ENCODE data around the gene PLPPR5.
A peak's percentile ranks its signal among the peaks of the same experiment; 100 is the strongest.
"Not testable (repeated sequence)": the region's sequence is repeated elsewhere in the genome, so short reads cannot be mapped to it uniquely, and the experiment has no call there.

The PLPPR5 gene, protein sequence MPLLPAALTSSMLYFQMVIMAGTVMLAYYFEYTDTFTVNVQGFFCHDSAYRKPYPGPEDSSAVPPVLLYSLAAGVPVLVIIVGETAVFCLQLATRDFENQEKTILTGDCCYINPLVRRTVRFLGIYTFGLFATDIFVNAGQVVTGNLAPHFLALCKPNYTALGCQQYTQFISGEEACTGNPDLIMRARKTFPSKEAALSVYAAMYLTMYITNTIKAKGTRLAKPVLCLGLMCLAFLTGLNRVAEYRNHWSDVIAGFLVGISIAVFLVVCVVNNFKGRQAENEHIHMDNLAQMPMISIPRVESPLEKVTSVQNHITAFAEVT

GRCh38 chr1:99004861-99005442 is at the start of gene PLPPR5:
TSS of gene PLPPR5 (minus strand) at chr1:99004861. CDS start at chr1:99004671, 190 bp downstream.
- DNase-seq = no peak

- DNase-seq = no peak
Measured at GRCh38 chr1:99051611-99052283, 47.1 kb upstream of the PLPPR5 start.

DNA sequence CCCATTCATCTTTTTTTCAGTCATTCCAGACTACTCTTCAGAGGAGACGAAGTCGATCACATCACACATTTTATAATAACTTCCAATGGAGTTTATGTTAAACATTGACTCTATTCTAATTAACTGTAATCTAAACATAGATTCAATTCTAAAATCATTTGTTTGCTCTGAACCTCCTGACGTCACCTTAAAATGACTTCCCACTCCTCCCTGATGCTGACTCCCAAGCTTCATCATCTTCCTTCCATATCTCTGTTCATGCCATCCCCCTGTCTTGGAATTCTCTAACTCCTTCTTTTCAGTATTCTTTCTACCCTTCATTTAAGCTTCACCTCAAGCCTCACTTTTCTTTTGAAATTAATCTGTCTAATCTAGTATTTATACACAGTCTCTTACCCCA is 45.1 kb upstream of the PLPPR5 start:
- no peak for DNase-seq

DNA sequence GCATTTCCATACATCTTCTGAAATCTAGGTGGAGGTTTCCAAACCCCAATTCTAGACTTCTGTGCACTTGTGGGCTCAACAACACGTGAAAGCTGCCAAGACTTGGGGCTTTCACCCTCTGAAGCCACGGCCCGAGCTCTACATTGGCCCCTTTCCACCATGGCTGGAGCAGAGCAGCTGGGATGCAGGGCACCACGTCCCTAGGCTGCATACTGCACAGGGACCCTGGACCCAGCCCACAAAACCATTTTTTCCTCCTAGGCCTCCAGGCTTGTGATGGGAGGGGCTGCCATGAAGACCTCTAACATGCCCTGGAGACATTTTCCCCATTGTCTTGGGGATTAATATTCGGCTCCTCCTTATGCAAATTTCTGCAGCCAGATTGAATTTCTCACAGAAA is 32.1 kb upstream of the PLPPR5 start:
- not testable (repeated sequence) for DNase-seq

DNA sequence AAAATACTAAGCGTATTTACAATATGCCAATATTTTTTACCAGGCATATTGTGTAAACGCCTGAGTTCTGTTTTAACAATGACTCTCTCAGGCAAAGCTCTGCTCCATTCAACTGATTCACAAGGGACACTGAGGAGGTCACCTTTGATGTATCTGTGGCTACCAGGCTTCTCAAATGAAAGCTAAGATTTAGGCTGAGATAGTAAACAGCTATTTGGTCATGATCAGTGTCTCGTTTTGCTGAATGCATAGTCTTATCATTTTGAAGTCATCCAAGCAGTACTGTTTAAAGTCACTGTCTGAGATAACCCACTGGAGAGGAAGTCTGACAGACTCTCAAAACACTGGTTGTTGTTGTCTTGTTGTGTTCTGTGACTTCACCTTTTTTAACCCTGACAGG is 13.7 kb upstream of the PLPPR5 start:
- DNase-seq = no peak

- no peak for DNase-seq
Measured at GRCh38 chr1:99017655-99018054, 13.0 kb upstream of the PLPPR5 start.

DNA sequence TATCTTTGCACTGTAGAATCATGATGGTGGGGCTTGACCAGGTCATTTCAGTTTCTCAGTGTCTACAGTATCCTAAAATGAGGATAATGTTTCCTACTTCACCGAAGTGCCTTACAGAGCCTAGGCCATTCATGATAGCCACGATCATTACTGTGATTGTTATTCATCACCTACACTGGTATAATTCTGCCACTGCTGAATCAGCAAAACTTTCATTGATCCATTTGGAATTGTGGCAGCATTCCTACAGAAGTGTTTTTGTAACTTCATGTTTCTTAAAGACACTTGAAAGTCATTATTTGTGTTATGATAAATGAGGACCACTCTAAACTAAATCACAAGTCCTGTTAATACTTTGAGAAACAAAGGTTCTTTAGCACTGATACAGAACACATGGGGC is 6.0 kb upstream of the PLPPR5 start:
- no peak for DNase-seq

DNA sequence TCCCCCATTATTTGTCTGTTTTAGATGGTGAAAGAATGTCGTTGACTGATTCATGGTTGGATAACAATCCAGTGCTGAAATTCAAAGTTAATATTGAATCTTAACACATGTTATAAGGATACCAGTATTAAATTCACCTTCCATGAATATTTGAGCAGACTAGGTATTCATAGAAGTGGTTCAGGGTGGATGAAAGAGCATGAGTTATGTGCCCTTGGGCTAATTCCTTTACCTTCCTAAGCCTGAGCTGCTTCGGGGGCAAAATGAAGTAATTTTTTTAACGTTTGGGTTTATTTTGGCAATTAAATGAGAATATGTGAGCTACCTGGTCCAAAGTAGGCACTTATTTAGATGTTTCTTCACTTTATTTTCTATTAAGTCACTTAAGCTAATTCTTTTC is 2.7 kb upstream of the PLPPR5 start:
- DNase-seq = no peak

DNA sequence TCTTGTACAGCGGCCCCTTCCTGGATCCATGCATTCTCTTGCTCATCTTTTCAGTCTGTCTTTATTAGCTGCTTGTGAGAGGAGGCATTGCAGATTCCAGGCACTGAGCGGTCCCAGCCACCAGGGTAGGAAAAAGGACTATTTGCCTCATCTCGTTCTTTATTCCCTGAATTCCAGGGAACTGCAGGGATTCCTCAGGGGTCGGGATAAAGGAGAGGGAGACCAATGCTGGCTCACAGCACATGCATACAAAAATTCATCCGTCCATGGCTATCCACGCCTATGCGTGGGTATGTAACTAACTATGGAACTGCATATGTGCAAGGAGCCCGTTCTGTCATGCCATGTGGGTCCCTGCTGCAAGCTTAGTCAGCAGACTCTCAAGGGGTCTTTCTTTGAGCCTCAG is 879 bp upstream of the PLPPR5 start:
- DNase-seq = no peak

- no peak for DNase-seq
Measured at GRCh38 chr1:99004254-99004860, 304 bp downstream of the PLPPR5 start.

- DNase-seq = no peak
Measured at GRCh38 chr1:99003581-99004253, 944 bp downstream of the PLPPR5 start.

DNA sequence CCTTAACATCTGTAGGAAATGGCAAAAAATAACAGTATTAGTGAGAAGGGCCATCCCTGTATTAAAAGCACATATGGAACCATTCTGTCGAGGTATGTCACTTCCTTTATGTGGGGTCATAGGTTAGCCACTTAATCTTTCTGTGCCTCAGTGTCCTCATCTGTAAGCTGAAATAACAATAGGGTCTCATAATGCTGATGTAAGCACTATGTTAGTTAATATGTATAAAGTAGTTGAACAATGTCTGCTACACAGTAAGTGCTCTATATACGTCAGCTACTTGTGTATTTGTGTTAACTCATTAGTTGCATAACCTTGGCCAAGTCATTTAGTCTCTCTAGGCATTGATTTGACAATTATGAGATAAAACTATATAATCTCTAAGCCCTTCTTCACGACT is 11.8 kb downstream of the PLPPR5 start:
- DNase-seq = no peak

GRCh38 chr1:98991127-98992012 is 13.3 kb downstream of the PLPPR5 start:
- DNase-seq = peak; percentile 52

- no peak for DNase-seq
Measured at GRCh38 chr1:98989556-98989907, 15.1 kb downstream of the PLPPR5 start.

DNA sequence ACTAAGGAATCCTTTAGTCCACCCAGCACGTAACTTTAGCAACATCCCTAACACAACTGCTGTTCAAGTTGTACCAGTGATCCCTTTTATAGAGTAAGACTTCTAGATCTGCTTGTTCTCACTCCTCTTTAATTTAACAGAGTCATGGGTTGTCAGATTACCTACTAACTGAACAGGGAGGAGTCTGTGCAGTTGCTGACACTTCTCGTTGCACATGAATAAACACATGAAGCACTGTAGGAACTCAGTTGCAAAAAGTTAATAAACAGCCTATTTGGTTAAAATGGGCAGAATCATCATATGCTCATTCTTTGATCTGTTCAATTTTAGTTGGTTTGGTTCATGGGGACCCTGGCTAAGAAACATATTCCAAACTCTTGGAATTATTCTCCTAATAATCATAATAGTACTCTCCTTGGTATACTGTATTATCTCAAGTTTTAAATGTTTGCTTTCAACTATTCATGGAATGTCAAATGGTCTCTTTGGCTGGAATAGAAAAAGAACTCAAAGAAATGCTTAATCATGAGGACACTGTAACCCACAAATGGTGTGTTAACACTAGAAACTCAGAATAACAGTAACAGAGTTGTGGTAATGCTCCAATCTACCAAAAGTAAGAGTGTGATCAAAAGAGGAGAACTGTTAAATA is 15.6 kb downstream of the PLPPR5 start:
- DNase-seq = no peak

- no peak for DNase-seq
Measured at GRCh38 chr1:98985687-98986086, 19.0 kb downstream of the PLPPR5 start.

GRCh38 chr1:98981917-98982513 is 22.6 kb downstream of the PLPPR5 start:
- DNase-seq = no peak

DNA sequence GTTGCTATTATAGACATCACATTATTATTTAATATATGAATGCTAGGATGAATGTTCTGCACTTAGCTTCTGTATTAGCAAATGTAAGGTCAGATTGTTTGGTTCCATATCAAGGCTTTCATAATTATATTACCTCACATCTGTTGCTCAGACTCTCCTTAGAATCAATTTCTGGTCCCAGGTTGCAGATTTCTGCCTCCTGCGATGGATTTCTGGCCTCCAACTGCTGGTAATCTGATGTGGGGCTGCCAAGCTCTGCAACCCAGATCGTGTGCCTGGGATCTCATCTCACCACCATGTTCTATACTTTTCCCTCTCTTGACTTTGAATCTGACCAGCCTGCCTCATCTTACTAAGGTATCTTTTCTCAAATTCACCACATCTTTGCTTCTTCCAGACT is 25.2 kb downstream of the PLPPR5 start:
- no peak for DNase-seq

- no peak for DNase-seq
Measured at GRCh38 chr1:98975810-98976209, 28.9 kb downstream of the PLPPR5 start.

DNA sequence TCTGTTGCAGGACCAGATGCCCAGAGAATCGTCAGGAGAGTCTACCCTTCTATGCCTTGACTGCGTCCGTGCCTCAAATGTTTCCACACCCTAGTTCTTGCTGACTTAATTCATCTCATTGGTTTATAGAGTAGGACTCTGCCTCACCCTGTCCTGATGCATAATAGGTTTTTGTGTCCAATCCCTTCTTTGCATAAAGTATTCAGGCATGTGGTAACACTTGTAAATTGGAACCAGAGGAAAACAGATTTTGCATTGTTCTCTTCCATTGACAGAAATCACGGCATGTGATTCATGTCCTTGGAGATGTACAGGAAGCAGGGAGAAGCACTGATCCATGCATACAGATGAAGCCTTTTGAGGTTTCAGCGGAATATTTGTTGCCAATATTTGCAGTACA is 29.5 kb downstream of the PLPPR5 start:
- no peak for DNase-seq

DNA sequence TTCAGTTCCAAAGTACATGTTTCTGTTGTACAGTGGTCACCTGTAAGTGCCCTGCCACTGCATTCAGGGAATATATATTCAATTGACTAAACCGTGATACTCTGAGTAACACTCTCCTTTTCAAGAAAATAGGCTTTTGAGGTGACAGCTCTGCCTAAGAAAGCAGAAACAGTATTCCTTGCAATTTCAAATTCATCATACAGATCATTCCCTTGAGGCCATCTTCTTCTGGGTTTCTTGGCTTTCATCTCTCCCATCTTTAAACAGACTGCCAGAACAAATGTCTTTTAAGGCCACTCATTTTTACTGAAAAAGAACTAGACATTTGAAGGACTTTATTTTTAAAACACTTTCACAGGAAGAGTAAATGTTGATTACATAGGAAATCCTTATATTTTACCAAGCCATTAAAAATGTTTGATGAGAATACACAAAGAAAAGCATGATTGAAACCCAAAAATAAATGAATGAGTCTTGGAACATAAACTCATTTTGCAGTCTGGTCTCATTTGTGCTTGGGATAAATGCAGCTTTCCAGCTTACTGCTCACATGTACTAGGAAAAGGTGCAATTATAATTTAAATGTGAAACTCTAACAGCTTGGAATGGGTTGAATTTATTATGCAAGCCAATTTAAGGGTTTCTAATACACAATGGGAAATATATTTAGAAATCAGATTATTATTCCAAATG is 34.7 kb downstream of the PLPPR5 start:
- DNase-seq = no peak

All from amniotic stem cell (primary cell).